ENCODE data around the gene RAB8B. TPM values are rescaled to one million over a fixed set of nuclear protein-coding genes. Genes with fewer than 3 reads are reported as not detected.

The RAB8B gene
- polyA plus RNA-seq, 1 donor from 2014 or later: 87.1 TPM

DNA sequence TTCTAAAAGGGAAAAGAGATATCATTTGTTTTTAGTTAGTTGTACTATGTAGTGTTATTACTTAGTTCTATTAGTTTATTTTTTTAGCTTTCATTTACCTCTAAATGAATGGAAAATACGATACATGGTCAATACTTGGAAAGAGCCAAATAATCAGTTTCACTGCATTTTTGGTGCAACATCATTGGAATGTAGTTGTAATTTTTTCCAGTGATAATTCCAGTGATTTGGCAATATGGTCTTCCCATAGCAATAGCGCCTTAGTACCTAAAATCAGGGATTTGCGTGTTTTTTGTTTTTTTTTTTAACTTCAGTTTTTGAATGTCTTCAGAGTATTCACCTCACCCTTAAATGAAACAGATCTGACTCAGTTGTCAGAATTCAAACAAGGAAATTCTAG, 41.8 kb downstream of the RAB8B start:
- no peak overlapping the region for H3K4me2 ChIP-seq (ENCODE audit: low read length)
- H3F3A ChIP-seq (ENCODE audit: insufficient read depth, low read length, poor library complexity, severe bottlenecking): no peaks in the 10 kb centered on the region
- no peaks in the 10 kb centered on the region for H3K9me2 ChIP-seq (ENCODE audit: insufficient read depth, low read length)
- H3K27ac ChIP-seq (ENCODE audit: low read length): no peak overlapping the region
- TF ChIP-seq TAF1 (IDR thresholded peaks at IDR 0.05; ENCODE audit: low read depth) (no peak), SMC3 (conservative IDR thresholded peaks at IDR 0.05; ENCODE audit: poor library complexity) (no peak), RAD21 (conservative IDR thresholded peaks at IDR 0.05) (no peak), CTCF (IDR thresholded peaks at IDR 0.05; ENCODE audit: poor library complexity, severe bottlenecking) (no peak), MXI1 (conservative IDR thresholded peaks at IDR 0.05; ENCODE audit: poor library complexity, severe bottlenecking) (no peak)
- H3K79me2 ChIP-seq (replicated peaks; ENCODE audit: insufficient read depth, low read length): peaks cover 58% of the 10 kb centered on the region
- H3K36me3 ChIP-seq (ENCODE audit: insufficient read depth, low read length): no peaks in the 10 kb centered on the region
- H4K20me1 ChIP-seq (ENCODE audit: insufficient read depth): no peaks in the 10 kb centered on the region
- no peaks in the 10 kb centered on the region for H3K27me3 ChIP-seq (ENCODE audit: insufficient read depth, low read depth, low read length)
- H3K9me3 ChIP-seq (ENCODE audit: low read length): no peaks in the 10 kb centered on the region
- H3K9ac ChIP-seq (ENCODE audit: low read length): no peak overlapping the region
- no peak overlapping the region for H3K4me3 ChIP-seq (ENCODE audit: low read length)
- no peak overlapping the region for H2AFZ ChIP-seq (ENCODE audit: low read depth, low read length)

GRCh38 chr15:63231706-63232105, 42.3 kb downstream of the RAB8B start:
- no peaks in the 10 kb centered on the region for H4K20me1 ChIP-seq (ENCODE audit: insufficient read depth)
- peaks cover 63% of the 10 kb centered on the region for H3K79me2 ChIP-seq (replicated peaks; ENCODE audit: insufficient read depth, low read length)
- H2AFZ ChIP-seq (ENCODE audit: low read depth, low read length): no peak overlapping the region
- no peaks in the 10 kb centered on the region for H3K9me2 ChIP-seq (ENCODE audit: insufficient read depth, low read length)
- no peaks in the 10 kb centered on the region for H3K9me3 ChIP-seq (ENCODE audit: low read length)
- no peak overlapping the region for H3K27ac ChIP-seq (ENCODE audit: low read length)
- no peak overlapping the region for H3K9ac ChIP-seq (ENCODE audit: low read length)
- H3F3A ChIP-seq (ENCODE audit: insufficient read depth, low read length, poor library complexity, severe bottlenecking): no peaks in the 10 kb centered on the region
- H3K4me3 ChIP-seq (ENCODE audit: low read length): no peak overlapping the region
- no peaks in the 10 kb centered on the region for H3K36me3 ChIP-seq (ENCODE audit: insufficient read depth, low read length)
- TF ChIP-seq EP300 (conservative IDR thresholded peaks at IDR 0.05; ENCODE audit: poor library complexity, severe bottlenecking) (no peak), EZH2 (IDR thresholded peaks at IDR 0.05; ENCODE audit: borderline replicate concordance, insufficient read depth, low read length, poor library complexity, severe bottlenecking) (no peak), SMC3 (conservative IDR thresholded peaks at IDR 0.05; ENCODE audit: poor library complexity) (no peak), TAF1 (IDR thresholded peaks at IDR 0.05; ENCODE audit: low read depth) (no peak), REST (IDR thresholded peaks at IDR 0.05; ENCODE audit: borderline replicate concordance) (no peak), CTCF (IDR thresholded peaks at IDR 0.05; ENCODE audit: poor library complexity, severe bottlenecking) (no peak), POLR2AphosphoS5 (IDR thresholded peaks at IDR 0.05) (no peak), MXI1 (conservative IDR thresholded peaks at IDR 0.05; ENCODE audit: poor library complexity, severe bottlenecking) (no peak)
- no peaks in the 10 kb centered on the region for H3K27me3 ChIP-seq (ENCODE audit: insufficient read depth, low read depth, low read length)
- no peak overlapping the region for H3K4me2 ChIP-seq (ENCODE audit: low read length)

Measured in neural cell (in vitro differentiated cells).